Aorta (tissue), 5 donors: Measurements from ENCODE around the gene SPTBN1. TPM values are rescaled to one million over a fixed set of nuclear protein-coding genes. Genes with fewer than 3 reads are reported as not detected.
A peak's percentile ranks its signal among the peaks of the same experiment; 100 is the strongest.

ENCODE experiments used
- ATAC-seq: fragments of 200-7000 bp; cut with Tn5 transposase; one replicate; pipeline ENCODE4 v1.9.1; 2022; ENCODE audit warnings: moderate library complexity; ENCODE audit not compliant: low FRiP score
- DNase-seq, 2 donors: peaks; one replicate each; pipeline ENCODE4 v3.0.0-alpha.2; 2020
- H3K27ac ChIP-seq, 2 donors: one replicate each; pipeline ENCODE4 v1.5.1; 2013; ENCODE audit warnings: low read length in 2 of 2, mild to moderate bottlenecking in 2 of 2, moderate library complexity in 2 of 2, control low read depth in 1 of 2, inconsistent platforms in 1 of 2, low read depth in 1 of 2
- H3K27me3 ChIP-seq, 2 donors: one replicate each; pipeline ENCODE4 v1.6.1; 2013; ENCODE audit warnings: control low read depth in 1 of 2, low read length in 1 of 2, mild to moderate bottlenecking in 1 of 2, moderate library complexity in 1 of 2; ENCODE audit not compliant: insufficient read depth in 2 of 2, control insufficient read depth in 1 of 2
- H3K36me3 ChIP-seq, 2 donors: one replicate each; pipeline ENCODE4 v1.6.1; 2013; ENCODE audit warnings: control low read depth in 1 of 2, low read length in 1 of 2, mild to moderate bottlenecking in 1 of 2; ENCODE audit not compliant: insufficient read depth in 2 of 2, control insufficient read depth in 1 of 2
- H3K4me1 ChIP-seq, 2 donors: one replicate each; pipeline ENCODE4 v1.6.1; 2013; ENCODE audit warnings: low read length in 2 of 2, control low read depth in 1 of 2, mild to moderate bottlenecking in 1 of 2, moderate library complexity in 1 of 2; ENCODE audit not compliant: insufficient read depth in 2 of 2, control insufficient read depth in 1 of 2
- H3K4me3 ChIP-seq, 2 donors: one replicate each; pipeline ENCODE4 v1.5.1; 2013; ENCODE audit warnings: low read length in 2 of 2, control low read depth in 1 of 2, mild to moderate bottlenecking in 1 of 2
- H3K9me3 ChIP-seq: one replicate; pipeline ENCODE4 v1.6.1; 2013; ENCODE audit warnings: mild to moderate bottlenecking, low read length; ENCODE audit not compliant: control insufficient read depth
- WGBS, 2 donors: extraction: QIAGEN DNeasy Blood & Tissue Kit; methylation state at CpG; one replicate each; pipeline ENCODE4 v1.1.7; 2013; 5-methylcytosine and 5-hydroxymethylcytosine counted together
- intact Hi-C, 2 donors: fragments of 100-400 bp; cut with DNase I; formaldehyde crosslinking; loops; one replicate each; pipeline versions ENCODE4 v1.14.2 to v1.15.0; 2022
- polyA plus RNA-seq, 2 donors: library from polyadenylated mRNA; stranded (reverse); fragments of 200-250 nt; gene quantifications; one replicate each; pipeline ENCODE4 v1.2.3, GENCODE V29; 2013
- total RNA-seq, 2 donors: library from RNA; stranded (reverse); fragmentation: NEBNext Ultra II Directional; extraction: Animal tissue kit (Norgen Biotek cat#: 25700); gene quantifications; one replicate each; pipeline ENCODE4 v1.2.1, GENCODE V29; 2021
- donor health status: healthy with polysubstance abuse.
- donor health status: Bipolar disorder and iron deficiency.
- donor health status: DM: no; HTN: no; CAD: no.
- donor health status: DM: no; HTN: no; CAD: no.
- donor health status: DM: yes; HTN: yes; CAD: no.

Gene SPTBN1
- total and polyA plus RNA-seq, 4 donors, result 84.9 to 540 (median 218) TPM

DNA sequence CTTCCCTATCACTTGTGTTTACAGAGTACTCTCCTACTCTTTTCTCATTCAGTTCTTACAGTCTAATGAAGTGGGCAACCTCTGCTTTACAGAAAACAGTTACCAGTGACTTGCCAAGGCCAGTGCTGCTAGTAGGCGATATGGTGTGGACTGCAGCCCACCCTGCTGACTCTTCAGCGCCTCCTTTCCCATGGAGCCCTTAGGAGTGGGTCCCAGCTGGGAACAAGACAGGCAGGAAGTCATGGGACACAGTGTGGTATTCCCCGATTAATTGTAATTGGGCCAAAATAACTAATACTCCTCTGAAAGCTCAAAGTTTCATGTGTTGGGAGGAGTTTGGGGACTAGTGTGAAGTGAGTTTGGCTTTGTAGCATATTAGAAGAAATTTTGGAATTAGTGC, 147.2 kb downstream of the SPTBN1 start:
- intact Hi-C loops, result no loop called here
- H3K9me3 ChIP-seq, result no peaks in the 10 kb centered on the region
- WGBS, 2 donors, result 19 to 22% methylated on average over 3 of the region's 3 CpGs
- H3K36me3 ChIP-seq, result no peaks in the 10 kb centered on the region
- no peaks in the 10 kb centered on the region for H3K27me3 ChIP-seq
- no peak for DNase-seq
- peak overlapping the region; percentile 51 to 63 for H3K27ac ChIP-seq
- peaks cover 12 to 23% of the 10 kb centered on the region in 2 donors for H3K4me1 ChIP-seq
- peak; percentile 54 for ATAC-seq
- no peak overlapping the region for H3K4me3 ChIP-seq

DNA sequence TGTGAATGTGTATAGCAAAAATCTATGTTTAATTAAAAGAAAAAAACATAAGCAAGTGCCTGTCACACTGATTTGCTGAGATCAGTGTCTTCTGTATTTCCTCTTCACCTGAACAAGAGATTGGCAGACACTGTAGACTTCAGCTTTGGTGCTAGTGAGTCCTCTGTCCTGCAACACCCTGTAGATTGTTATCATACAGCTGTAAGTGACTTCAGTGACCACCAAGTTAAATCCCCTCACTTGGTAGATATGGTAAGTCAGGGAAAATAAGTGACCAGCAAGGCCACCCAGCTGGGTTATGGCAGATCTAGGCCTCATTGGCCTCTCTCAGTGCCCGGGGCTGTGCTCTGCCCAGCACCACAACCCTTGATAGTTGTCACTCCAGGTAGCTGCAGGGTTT, 147.7 kb downstream of the SPTBN1 start:
- Histone ChIP-seq H3K4me3 (no peak overlapping the region), H3K27ac (peak overlapping the region; percentile 25 to 51), H3K36me3 (no peaks in the 10 kb centered on the region), H3K4me1 (peaks cover 12 to 23% of the 10 kb centered on the region in 2 donors), H3K27me3 (no peaks in the 10 kb centered on the region), H3K9me3 (no peaks in the 10 kb centered on the region)
- intact Hi-C loops, result no loop called here
- WGBS, 2 donors, result 72 to 79% methylated on average over 1 of the region's 1 CpG
- DNase-seq, result no peak
- ATAC-seq, result no peak

- H3K9me3 ChIP-seq, result no peaks in the 10 kb centered on the region
- H3K27ac ChIP-seq, result no peak overlapping the region
- ATAC-seq (no peak), DNase-seq (no peak)
- 55 to 56% methylated on average over 10 of the region's 10 CpGs for WGBS, 2 donors
- no peaks in the 10 kb centered on the region for H3K27me3 ChIP-seq
- H3K4me1 ChIP-seq, result peaks cover 5 to 16% of the 10 kb centered on the region in 2 donors
- H3K4me3 ChIP-seq, result no peak overlapping the region
- intact Hi-C loops, result no loop called here
- no peaks in the 10 kb centered on the region for H3K36me3 ChIP-seq
These were observed 148.7 kb downstream of the SPTBN1 start for GRCh38 chr2:54604871-54605270.

DNA sequence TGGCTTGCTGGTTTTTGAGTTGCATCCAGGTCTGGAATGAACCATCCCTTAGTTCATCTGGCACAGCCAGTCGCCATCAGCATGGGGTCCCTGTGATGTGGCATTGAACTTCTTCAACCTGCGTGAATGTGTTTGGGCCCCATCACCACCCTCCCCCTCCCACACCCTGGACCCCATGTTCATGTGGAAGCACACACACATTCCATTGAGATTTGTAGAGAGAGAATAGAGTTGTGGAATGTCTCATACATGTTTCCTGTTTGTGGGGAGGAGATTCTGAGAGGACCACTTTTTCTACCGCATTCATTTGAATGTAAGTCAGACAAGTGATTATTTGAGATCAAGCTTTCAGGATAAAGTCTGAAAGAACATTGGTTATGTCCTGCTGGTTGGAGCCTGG, 149.7 kb downstream of the SPTBN1 start:
- 82 to 91% methylated on average over 3 of the region's 3 CpGs for WGBS, 2 donors
- H3K27me3 ChIP-seq, result no peaks in the 10 kb centered on the region
- no peak for ATAC-seq
- DNase-seq, result no peak
- intact Hi-C loops, result no loop called here
- peaks cover 5 to 12% of the 10 kb centered on the region in 2 donors for H3K4me1 ChIP-seq
- H3K36me3 ChIP-seq, result no peaks in the 10 kb centered on the region
- no peaks in the 10 kb centered on the region for H3K9me3 ChIP-seq
- H3K27ac ChIP-seq, result peak overlapping the region in 1 of 2 donors; percentile 14
- no peak overlapping the region for H3K4me3 ChIP-seq

DNA sequence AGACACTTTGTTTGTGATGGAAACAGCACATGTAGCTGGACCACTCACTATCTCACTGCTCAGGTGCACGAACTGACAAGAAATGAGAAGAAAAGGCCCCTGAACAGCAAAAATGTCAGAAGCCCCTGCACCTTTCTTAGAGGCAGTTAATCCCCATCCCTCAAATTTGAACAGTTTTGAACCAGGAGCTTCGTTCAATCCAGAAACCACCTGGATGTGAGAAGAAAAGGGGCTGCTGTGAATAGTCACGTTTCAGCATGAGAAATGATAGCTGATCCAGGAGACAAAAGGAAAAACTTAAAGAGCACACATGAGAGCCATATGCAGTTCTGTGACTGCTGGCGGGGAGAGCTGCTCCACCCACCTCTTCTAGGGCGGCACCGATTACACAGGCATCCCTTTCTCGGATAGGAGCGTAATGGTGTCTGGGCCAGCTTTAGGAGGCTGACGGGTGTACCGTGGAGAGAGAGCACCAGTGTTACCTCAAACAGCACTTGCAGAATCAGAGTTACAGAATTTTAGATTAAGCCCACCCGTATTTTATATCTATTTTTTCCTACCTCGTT, 150.3 kb downstream of the SPTBN1 start:
- H3K4me3 ChIP-seq, result no peak overlapping the region
- no peaks in the 10 kb centered on the region for H3K27me3 ChIP-seq
- DNase-seq (no peak), ATAC-seq (peak; percentile 59)
- no peaks in the 10 kb centered on the region for H3K36me3 ChIP-seq
- intact Hi-C loops, result no loop called here
- 56 to 57% methylated on average over 12 of the region's 12 CpGs for WGBS, 2 donors
- H3K27ac ChIP-seq, result no peak overlapping the region
- no peaks in the 10 kb centered on the region for H3K9me3 ChIP-seq
- peaks cover 3 to 12% of the 10 kb centered on the region in 2 donors for H3K4me1 ChIP-seq

DNA sequence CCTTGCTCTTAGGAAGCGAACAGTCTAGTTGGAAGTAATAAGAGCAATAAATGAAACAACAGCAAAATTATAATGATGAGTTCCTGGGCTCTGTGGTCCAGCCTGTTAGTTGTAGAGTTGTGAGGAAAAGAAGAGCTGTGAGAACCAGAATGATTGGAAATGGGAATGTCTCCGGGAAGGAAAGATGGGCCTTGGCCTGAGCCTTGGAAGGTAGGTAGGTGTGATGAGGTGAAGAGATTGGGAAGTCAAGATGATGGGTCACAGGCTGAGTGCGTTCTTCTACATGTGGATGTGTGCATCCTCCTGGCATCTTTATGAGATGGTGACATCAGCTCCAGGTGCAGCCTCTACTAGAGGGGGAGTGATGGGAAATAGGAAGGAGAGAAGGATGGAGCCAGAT, 152.1 kb downstream of the SPTBN1 start:
- Histone ChIP-seq H3K4me1 (peaks cover 5 to 9% of the 10 kb centered on the region in 2 donors), H3K9me3 (no peaks in the 10 kb centered on the region), H3K27ac (no peak overlapping the region), H3K27me3 (no peaks in the 10 kb centered on the region), H3K4me3 (no peak overlapping the region), H3K36me3 (no peaks in the 10 kb centered on the region)
- DNase-seq, result no peak
- no peak for ATAC-seq
- 96 to 98% methylated on average over 3 of the region's 3 CpGs for WGBS, 2 donors
- intact Hi-C loops, result no loop called here

DNA sequence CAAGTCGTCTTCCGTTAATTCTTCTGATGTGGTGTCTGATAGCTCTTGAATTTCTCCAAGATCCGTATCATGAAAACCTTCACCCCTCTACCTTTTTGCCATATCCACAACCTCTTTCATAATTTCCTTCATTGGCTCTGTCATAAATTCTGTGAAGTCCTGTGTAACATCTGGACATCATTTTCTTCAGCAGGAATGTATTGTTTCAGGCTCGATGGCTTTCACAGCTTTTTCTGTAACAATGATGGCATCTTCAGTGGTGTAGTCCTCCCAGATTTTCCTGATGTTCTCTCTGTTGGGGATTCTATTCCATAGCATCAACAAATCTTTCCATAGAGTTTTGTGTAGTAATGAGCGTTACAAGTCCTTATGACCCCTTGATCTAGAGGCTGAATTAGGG, 153.1 kb downstream of the SPTBN1 start:
- Histone ChIP-seq H3K4me3 (no peak overlapping the region), H3K4me1 (peaks cover 7 to 10% of the 10 kb centered on the region in 2 donors), H3K27ac (no peak overlapping the region), H3K9me3 (no peaks in the 10 kb centered on the region), H3K36me3 (no peaks in the 10 kb centered on the region), H3K27me3 (no peaks in the 10 kb centered on the region)
- intact Hi-C loops, result no loop called here
- DNase-seq, result no peak
- no peak for ATAC-seq
- WGBS, 2 donors, result 92 to 96% methylated on average over 5 of the region's 5 CpGs

- WGBS, 2 donors, result 83 to 86% methylated on average over 3 of the region's 3 CpGs
- Histone ChIP-seq H3K27me3 (no peaks in the 10 kb centered on the region), H3K27ac (no peak overlapping the region), H3K36me3 (no peaks in the 10 kb centered on the region), H3K4me3 (no peak overlapping the region), H3K9me3 (no peaks in the 10 kb centered on the region), H3K4me1 (peaks cover 7 to 10% of the 10 kb centered on the region in 2 donors)
- intact Hi-C loops, result no loop called here
- DNase-seq (no peak), ATAC-seq (no peak)
These were observed 153.5 kb downstream of the SPTBN1 start for GRCh38 chr2:54609647-54610046.

DNA sequence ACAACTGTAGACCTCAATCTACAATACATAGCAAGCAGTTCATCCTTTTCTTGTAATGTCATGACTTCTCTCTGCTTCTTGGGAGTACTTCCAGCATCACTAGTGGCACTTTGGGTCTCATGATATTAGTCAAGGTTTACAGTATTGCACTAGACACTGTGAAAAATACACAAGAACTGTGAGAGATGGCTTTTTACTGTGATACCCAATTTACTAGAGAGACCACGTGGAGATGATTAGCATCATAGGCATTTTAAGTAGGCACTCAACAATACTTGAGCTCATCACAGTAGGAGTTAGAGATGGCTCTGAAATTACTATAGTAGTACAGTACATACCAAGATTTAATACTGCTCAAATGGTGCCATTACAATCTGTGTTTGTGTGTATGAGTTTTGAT, 154.6 kb downstream of the SPTBN1 start:
- DNase-seq, result no peak
- no peaks in the 10 kb centered on the region for H3K27me3 ChIP-seq
- no peak overlapping the region for H3K27ac ChIP-seq
- H3K4me1 ChIP-seq, result peaks cover 7 to 10% of the 10 kb centered on the region in 2 donors
- no peak overlapping the region for H3K4me3 ChIP-seq
- intact Hi-C loops, result no loop called here
- no peaks in the 10 kb centered on the region for H3K36me3 ChIP-seq
- H3K9me3 ChIP-seq, result no peaks in the 10 kb centered on the region
- ATAC-seq, result no peak
- WGBS, 2 donors, result 67 to 87% methylated on average over 1 of the region's 1 CpG
